GM21367 (cell line): Measurements from ENCODE around the gene BBLN.
"Not testable (repeated sequence)": the region's sequence is repeated elsewhere in the genome, so short reads cannot be mapped to it uniquely, and the experiment has no call there.

ENCODE experiments used
- ATAC-seq: cut with Tn5 transposase; IDR thresholded peaks from one replicate; pipeline ENCODE4 v1.9.1; 2021; ENCODE audit not compliant: unreplicated experiment

BBLN gene

DNA sequence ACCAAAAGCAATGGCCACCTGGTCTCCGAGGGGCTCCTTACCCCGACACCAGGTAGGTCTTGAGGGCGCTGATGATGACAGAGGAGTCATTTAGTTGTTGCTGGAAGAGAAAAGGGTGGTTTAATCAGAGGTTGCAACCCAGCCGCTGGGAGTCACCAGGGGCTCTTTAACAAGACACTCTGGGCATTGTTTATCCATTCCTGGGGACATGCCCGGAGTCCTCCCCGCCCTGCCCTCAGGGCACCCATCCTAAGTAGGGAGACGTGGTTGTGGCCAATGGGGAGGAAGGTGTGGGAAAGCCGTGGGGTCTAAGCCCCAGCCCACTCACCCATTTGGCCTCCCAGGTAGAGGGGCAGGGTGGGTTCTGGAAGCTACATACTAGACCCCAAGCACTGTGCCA is 35.6 kb upstream of the BBLN start:
- no peak for ATAC-seq

DNA sequence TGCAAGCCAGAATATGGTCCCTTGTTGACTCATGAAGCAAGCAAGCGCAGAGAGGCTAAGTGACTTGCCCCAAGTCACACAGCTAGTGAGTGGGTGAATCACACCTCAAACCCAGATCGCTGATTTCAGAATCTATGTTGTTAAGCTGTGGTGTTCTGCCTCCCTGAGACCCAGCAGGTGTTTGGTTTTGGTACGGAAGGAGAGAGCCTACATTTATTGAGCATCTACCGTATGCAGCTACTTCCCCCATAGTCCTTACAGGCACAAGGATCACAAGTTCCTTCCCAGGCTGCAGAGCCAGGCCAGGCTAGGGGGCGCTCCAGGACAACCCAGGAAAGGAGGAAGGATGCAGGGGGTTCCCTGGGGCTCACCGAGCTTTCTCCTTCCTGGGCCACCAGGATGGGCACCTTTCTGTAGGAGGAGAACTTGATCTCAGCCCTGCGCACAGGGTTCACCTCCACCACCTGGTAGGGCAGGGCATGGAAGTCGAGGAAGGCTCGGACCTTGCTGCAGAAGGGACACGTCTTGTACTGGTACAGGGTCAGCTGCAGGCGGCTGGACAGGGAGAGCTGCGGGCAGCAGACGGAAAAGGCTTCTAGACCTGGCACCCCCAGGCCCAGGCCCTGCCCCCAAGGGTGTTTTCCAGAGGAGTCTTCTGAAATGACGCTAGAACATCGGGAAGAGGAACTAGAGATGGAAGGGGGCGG is 35.0 kb upstream of the BBLN start:
- no peak for ATAC-seq

DNA sequence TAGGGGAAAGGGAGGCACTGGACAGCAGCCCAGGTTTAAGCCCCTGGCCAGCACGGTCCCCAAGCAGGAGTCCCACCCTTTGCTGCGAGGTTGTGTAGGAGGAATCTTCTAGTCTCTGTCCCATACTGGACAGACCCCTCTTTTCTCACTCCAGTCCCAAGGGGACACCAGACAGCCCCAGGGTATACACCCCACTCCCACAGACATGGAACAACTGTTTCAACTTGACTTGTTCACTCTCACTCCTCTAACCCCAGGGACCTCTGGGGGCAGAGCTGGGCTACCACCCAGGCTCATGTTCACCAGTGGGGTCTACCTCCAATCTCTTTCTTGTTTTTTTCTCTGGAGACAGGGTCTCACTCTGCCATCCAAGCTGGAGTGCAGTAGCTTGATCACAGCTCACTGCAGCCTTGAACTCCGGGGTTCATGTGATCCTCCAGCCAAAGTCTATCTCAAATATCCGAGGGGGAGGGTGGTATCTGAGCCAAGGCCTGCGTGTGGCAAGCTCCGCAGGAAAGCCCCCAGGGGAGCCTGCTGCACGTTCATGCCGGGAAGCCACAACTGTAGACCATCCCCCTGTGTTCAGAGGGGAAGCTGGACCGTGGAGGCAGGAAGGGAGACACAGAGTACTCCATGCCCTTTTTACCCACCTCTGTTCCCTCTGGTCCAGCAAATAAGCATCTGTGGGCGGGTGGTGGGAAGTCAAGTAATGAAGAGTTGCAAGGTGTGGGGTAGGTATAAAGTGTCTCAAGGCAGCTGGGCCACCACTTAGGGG is 34.3 kb upstream of the BBLN start:
- ATAC-seq: no peak

DNA sequence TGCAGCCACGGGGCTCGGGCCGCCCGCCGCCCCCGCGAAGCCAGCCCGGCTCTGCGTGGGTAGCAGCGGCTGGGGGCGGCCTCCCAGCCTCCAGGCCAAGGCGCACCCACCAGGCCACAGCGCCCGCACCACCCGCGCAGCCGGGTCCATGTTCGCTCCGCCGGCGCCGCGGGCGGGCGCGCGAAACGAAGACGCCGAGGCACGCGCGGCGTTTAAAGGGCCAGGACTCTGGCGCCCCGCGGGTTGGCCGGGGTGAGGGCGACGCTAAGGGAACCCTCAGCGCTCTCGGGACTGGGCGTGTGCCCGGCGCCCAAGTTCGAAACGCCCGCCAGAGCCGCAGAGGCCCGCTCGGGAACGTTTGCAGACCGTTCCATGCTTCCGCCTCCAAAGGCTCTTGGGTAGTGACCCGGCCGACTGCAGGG is 32.5 kb upstream of the BBLN start, which contains the start of gene PTGES2:
TSS of gene PTGES2 (minus strand) at position 162 of the 422 bp plus-strand sequence. CDS start at position 150, 12 bp downstream.
- peak; percentile 42 for ATAC-seq

DNA sequence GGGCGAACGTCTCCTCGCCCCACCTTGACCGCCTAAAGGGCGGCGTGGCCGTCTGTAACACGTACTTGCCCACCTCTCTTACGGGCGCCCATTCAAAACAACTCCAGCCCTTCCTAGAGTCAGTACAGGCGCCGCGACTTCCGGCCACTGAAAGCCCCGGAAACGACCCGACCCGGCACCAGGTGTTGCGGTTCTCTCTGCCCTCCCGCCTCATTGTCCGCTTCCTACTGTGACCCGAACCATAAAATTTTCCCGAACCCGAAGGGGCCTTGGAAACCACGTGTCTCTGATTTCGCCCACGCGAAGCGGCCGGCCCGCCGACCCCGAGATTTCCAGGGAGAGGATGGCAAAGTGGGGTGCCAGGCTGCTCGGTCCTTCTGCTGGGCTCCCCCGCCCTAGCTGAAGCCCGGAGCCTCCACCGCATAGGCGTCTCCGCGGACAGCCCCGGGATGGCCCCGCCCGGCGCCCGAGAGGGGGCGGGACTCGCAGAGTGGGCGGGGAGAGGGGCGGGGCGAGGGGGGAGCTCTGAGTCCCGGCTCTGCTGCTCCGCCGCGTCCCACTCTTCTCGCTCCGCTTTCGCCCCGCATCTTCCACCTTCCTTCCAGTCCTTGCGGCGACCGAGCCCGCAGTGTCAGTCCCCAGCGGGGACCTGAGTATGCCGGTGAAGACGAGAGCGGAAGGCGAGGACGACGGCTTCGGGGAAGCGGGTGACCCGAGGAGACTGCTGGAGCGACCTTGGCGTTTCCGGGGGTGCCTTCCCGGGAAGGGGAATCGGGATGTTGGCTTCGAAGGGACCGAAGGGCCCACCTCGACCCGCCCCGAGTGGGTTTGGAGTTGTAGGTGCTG is 31.9 kb upstream of the BBLN start:
- ATAC-seq: peak; percentile 57

DNA sequence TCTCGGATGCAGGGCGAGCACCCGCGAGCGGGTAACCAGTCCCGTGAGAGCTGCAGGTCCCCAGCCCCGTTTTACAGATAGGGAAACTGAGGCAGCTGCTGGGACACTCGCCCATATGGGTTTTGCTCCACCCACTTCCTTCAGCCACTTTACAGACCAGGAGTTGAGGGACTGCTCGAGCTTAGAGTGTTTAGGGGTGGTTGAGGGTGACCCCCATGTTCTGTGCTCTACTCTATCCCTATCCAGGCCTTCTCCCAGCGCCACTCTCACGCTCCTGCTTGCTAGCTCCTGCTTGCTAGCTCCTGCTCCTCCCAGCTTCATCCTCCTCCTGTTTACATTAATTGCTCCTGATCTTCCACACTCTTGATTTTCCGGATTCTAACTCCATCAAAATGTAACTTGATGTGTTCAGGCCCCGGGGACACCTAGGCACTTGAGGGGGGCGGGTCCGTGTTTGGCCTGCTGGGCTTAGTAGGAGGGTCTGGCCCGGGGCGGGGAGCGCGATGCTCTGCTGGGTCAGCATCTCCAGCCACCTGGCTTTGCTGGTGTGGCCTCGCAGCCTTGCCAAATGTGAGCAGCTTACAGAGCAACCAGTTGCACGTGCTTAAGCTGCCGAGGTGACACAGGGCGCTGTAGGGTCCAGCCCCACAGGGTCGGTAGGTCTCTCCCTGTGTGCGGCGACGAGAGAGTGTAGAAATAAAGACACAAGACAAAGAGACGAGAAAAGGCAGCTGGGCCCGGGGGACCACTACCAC is 31.1 kb upstream of the BBLN start:
- ATAC-seq: no peak

DNA sequence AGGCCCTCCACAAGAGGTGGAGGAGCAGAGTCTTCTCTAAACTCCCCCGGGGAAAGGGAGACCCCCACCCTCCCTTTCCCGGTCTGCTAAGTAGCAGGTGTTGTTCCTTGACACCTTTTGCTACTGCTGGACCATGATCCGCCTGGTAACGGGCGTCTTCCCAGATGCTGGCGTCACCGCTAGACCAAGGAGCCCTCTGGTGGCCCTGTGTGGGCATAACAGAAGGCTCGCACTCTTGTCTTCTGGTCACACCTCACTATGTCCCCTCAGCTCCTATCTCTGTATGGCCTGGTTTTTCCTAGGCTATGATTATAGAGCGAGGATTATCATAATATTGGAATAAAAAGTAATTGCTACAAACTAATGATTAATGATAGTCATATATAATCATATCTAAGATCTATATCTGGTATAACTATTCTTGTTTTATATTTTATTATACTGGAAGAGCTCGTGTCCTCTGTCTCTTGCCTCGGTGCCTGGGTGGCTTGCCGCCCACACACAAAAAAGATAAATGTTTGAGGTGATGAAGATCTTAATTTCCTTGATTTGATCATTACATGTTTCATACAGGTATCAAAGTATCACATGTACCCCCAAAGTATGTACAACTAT is 30.0 kb upstream of the BBLN start:
- not testable (repeated sequence) for ATAC-seq

DNA sequence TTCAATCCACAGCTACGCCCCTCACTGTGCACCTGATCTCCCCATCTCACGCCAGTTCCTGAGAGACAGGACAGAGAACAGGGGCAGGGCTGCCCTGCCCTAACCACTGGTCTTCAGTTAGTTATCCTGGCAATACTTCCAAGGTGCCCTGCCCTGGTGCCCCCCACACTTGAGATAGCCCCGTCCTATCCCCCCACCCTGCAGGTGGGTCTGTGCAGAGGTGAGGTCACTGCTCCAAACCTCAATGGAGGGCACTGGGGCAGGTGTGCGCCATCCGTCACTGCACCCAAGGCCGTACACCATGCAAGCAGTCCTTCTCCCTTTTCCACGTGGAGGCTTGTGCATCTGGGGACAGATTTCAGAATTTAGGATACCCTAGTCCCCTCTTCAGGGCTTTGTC is 29.4 kb upstream of the BBLN start:
- ATAC-seq: not testable (repeated sequence)

DNA sequence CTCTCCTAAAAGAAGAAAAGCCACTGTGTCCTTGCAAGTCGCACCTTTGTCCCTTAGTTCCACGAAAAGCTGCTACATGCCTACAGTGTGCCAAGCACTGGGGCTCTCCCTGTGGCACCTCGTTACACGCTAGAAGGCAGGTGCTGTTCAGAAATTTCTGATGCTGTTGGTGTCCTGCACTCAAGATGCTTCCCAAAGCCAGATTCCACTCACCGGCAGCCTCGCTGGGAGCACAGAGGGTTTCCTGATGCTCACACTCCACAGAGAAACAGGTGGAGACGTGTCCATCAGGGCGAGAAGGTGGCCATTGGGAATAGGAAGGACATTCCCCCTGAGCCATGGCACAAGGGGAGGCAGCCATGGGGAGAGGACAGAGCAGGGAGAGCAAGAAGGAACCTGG is 28.7 kb upstream of the BBLN start:
- ATAC-seq: not testable (repeated sequence)

DNA sequence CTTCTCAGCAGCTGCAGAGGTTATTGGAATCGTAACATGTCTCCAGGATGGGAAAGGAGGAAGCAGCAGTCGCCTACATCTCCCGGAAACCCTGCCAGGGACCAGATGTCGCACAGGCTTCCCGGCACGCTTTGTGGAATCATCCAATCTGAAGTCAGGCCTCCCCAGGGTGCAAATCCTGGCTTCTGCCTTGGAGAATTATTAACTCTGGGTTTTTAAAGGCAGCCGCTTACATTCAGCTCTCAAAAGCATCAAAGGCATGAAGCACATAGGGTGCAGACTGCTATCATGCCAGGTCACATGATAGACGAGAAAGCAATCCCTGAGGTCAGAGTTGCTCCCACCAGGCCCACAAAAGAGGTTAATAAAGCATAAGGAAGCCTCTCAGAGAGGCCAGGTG is 27.9 kb upstream of the BBLN start:
- not testable (repeated sequence) for ATAC-seq

DNA sequence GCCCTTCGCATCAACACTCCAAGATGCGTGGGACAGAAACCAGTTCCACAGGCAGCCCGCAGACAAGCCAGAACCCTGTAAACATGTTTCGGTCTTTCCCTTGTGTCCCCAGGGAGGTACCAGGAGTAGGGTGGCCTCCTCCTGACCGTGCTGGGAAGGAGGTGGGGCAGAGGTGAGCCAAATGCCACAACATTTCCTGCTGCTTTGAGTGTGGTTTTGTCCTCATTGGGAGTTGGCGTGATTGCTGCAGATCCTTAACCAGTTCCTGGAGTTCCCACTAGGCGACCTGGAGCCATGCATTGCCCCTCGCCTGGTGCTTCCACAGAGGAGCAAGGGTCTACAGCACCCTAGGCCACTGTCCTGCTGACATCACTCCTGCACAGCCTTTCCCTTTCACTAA is 24.5 kb upstream of the BBLN start:
- not testable (repeated sequence) for ATAC-seq

DNA sequence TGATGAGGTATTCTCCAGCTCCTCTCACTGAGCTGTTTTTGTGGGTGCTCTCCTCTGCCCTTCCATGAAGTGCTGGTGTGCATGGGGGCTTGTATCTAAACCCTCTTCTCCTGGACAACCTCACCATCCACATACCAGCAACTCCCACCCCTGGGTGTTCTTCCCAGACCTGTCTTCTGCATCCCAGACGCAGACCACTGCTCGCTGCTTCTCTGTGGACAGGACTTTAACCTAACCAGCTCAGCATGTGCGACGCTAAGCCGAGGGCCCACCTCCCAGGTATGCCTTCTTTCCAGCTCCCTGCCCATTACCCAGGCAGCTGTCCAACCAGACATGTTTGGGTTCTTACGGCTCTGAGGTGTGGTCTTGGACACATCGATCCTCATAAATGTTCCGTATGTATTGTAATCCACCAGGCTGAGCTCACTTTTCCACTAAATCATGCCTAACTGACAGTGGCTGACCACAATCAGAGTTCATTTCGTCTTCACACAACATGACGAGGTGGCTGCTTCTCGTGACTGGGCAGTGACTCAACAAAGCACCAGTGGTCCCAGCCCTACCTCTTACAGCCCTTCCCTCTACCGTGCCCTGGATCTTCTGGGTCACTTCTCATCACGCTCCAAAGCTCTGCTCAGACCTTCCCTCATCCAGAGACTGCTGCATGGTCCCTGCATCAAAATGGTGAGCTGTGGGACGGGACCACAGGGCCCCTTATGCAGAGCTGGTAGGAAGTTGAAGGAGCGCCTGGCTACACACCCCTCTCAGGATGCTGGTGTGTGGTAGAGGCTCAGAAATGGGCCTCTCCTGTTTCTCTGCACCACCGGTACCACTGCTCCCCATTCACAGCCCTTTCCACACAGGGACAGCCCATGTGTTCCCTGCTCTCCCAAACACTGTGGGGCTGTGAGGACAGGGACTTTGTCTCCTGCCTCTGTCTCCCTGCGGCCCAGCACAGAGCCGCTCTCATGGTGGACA is 23.0 kb upstream of the BBLN start:
- ATAC-seq: no peak

DNA sequence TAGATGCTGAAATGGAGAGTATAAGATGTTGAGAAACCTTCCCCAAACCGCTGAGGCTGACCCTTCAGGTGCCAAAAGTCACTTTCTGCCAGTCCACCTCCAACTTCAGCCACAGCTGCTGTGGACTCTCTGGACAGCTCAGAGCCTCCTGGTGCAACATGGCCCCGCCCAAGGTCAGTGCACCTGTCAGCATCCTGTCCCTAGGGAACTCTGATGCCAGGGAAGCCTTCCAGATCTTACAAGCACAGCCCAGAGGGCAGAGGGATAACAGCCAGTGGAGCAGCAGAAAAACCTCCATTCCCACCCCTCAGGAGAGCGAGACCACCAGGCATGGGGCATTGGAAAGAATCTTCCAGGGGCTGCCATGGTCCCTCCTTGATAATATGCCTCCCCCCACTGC is 22.1 kb upstream of the BBLN start:
- ATAC-seq: no peak

DNA sequence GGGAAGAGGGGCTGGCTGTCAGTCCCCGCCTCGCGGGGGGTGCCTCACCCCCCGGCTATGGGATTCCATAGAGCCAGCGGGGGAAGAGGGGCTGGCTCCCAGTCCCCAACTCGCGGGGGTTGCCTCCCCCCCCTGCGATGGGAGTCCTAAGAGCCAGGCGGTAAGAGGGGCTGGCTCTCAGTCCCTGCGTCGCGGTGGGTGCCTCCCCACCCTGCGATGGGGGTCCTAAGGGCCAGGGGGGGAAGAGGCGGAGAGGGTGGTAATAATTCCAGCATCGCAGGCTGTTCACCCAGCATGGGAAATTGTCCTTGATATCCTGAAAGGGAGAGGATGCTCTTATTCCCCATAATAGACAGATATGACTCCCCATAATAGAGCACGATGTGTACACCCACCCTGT is 20.4 kb upstream of the BBLN start:
- ATAC-seq: no peak

DNA sequence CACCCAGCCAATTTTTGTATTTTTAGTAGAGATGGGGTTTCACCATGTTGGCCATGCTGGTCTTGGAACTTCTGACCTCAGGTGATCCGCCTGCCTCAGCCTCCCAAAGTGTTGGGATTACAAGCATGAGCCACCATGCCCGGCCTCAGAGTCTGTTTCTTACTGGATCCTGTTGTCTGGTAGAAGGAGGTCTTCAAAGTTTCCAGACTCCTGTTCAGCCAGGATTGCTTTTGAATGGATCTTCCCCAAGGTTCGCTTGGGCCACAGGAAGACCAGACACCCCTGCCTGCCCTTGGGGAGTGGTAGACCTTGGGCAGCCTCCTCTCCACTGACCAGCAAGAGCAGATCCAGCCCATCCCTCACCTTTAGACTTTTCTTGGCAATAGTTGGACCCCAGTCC is 18.5 kb upstream of the BBLN start:
- no peak for ATAC-seq

DNA sequence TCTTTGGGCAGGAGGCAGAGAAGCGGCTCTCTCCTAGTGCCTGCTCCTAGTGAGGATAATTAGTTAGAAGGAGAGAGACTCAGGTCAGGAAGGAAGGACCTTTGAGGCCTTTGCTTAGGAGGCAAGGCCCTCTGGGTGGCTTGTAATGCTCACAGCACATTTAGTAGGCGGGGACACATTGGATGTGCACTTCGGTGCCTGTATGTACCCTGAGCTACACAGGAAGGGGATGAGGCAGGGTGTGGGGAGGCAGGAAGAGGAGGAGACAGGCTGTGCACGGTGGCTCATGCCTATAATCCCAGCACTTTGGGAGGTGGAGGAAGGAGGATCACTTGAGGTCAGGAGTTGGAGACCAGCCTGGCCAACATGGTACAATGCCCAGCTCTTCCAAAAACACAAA is 18.0 kb upstream of the BBLN start:
- ATAC-seq: no peak

DNA sequence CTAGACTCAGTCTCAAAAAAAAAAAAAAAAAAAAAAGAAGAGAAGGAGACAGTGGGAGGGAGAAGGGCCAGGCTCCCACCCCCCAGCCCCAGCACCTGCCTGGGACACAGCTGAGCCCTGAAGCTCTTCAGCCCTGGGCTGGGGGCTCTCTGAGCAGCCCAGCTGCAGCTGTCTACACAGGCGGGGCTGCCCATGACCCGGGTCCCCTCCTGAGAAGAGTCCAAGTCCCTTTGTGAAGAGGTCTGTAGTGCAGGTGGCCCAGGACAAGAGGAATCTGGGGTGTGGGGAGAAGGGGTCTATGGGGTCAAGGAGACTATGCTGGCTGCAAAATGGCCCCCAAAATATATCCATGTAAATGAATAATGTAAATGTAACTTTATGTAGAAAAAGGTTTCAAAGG is 17.5 kb upstream of the BBLN start:
- ATAC-seq: no peak

DNA sequence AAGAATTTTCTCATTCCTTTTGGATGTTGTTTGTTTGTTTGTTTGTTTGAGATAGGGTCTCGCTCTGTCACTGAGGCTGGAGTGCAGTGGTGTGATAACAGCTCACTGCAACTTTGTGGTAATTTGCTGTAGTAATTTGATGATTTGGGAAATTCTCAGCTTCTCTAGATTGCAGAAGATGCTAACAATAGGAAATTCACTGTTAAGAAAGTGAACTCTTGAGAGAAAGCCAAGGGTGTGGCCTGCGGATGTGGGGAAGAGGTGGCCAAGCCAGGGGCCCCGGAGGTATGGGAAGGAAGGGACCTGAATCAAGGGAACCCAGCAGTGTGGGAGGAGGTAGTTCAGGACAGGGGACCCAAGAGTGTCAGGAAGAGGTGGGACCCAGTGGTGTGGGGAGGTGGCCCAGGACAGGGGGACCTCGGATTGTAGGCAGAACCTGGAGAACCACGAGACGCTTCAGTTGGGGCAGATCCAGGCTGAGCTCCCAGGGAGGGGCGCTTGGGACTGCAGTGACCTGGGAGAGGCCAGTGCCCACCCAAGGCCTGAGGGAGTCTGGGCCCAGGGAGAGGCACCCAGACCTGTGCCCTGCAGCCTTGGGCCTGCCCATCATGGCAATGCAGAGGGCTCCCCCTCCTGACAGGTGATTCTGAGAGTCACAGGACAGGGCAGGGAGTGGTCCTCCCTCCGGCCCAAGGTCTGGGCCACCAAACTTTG is 16.4 kb upstream of the BBLN start:
- ATAC-seq: no peak
